Activated B cell treated with CpG ODN at 0.5 μM for 24 hours (primary cell): ENCODE results near the gene IGFBP1. TPM values are rescaled to one million over a fixed set of nuclear protein-coding genes. Genes with fewer than 3 reads are reported as not detected.

Experiments used
- ATAC-seq: fragments of 200-7000 bp; cut with Tn5 transposase; one replicate; pipeline ENCODE4 v1.10.0; 2021; ENCODE audit warnings: low read depth, mild to moderate bottlenecking, moderate library complexity
- CTCF ChIA-PET: fragments of 350-600 bp; sonication (Branson Sonifier 250); formaldehyde crosslinking; loops from one replicate; lab custom pipeline; 2021; ENCODE audit warnings: antibody characterized with exemption; lab: Charles Lee
- POLR2A ChIA-PET: fragments of 350-600 bp; sonication (Branson Sonifier 250); formaldehyde crosslinking; loops from one replicate; lab custom pipeline; 2021; ENCODE audit warnings: antibody characterized with exemption; lab: Charles Lee
- DNase-seq: peaks from one replicate; pipeline ENCODE4 v3.0.0; 2022
- H3K27ac Mint-ChIP-seq: one replicate; pipeline ENCODE4 v1.8.0; 2020; ENCODE audit warnings: mixed read lengths
- H3K27me3 Mint-ChIP-seq: one replicate; pipeline ENCODE4 v1.8.0; 2021; ENCODE audit warnings: mixed read lengths
- H3K36me3 Mint-ChIP-seq: one replicate; pipeline ENCODE4 v1.8.0; 2021; ENCODE audit warnings: low read depth, mixed read lengths
- H3K4me1 Mint-ChIP-seq: one replicate; pipeline ENCODE4 v1.8.0; 2021; ENCODE audit warnings: mixed read lengths
- H3K4me3 Mint-ChIP-seq: one replicate; pipeline ENCODE4 v1.8.0; 2020; ENCODE audit warnings: mild to moderate bottlenecking, mixed read lengths
- H3K9me3 Mint-ChIP-seq: one replicate; pipeline ENCODE4 v1.8.0; 2020; ENCODE audit warnings: mixed read lengths
- CTCF ChIP-seq: fragments of 200-600 bp; IDR thresholded peaks from one replicate; pipeline ENCODE4 v1.8.0; 2022; ENCODE audit warnings: antibody characterized with exemption, mild to moderate bottlenecking
- intact Hi-C: fragments of 100-400 bp; cut with micrococcal nuclease; formaldehyde crosslinking; loops from one replicate; pipeline ENCODE4 v1.15.1; 2024
- total RNA-seq: library from RNA; stranded (reverse); gene quantifications from 2 replicates; pipeline ENCODE4 v1.2.3, GENCODE V29; 2022

Gene IGFBP1
- total RNA-seq, 1 donor from 2014 or later: not detected

GRCh38 chr7:45873035-45873354 is 15.3 kb upstream of the IGFBP1 start, which contains the start of gene CCDC201:
Gene CCDC201, minus strand, starts transcription at chr7:45873082. Its CDS starts 75 bp downstream, at chr7:45873007.
- Mint-ChIP-seq H3K4me1 (no peaks in the 10 kb centered on the region), H3K9me3 (peaks cover 5% of the 10 kb centered on the region), H3K27ac (no peak within 1 kb of the TSS), H3K4me3 (no peak within 1 kb of the TSS), H3K36me3 (no peaks in the 10 kb centered on the region), H3K27me3 (peaks cover 10% of the 10 kb centered on the region)
- DNase-seq (no peak), ATAC-seq (no peak)
- ChIA-PET POLR2A (no interaction called here), CTCF (no interaction called here)
- intact Hi-C loops: no loop called here
- TF ChIP-seq CTCF: no peak

GRCh38 chr7:45873355-45873754 is 14.9 kb upstream of the IGFBP1 start:
- H3K9me3 Mint-ChIP-seq: peaks cover 6% of the 10 kb centered on the region
- no peak for TF ChIP-seq CTCF

GRCh38 chr7:45874408-45875131 is 13.7 kb upstream of the IGFBP1 start:
- Mint-ChIP-seq H3K4me3 (no peak overlapping the region), H3K27me3 (peaks cover 3% of the 10 kb centered on the region), H3K4me1 (no peaks in the 10 kb centered on the region), H3K27ac (no peak overlapping the region), H3K36me3 (no peaks in the 10 kb centered on the region), H3K9me3 (peaks cover 14% of the 10 kb centered on the region)
- ATAC-seq (no peak), DNase-seq (no peak)
- ChIA-PET POLR2A (no interaction called here), CTCF (no interaction called here)
- intact Hi-C loops: no loop called here
- TF ChIP-seq CTCF: no peak

More at GRCh38 chr7:45873355-45873754, 14.9 kb upstream of the IGFBP1 start:
- no peaks in the 10 kb centered on the region for H3K36me3 Mint-ChIP-seq
- ATAC-seq: no peak
- peaks cover 10% of the 10 kb centered on the region for H3K27me3 Mint-ChIP-seq
- no peaks in the 10 kb centered on the region for H3K4me1 Mint-ChIP-seq
- H3K27ac Mint-ChIP-seq: no peak overlapping the region
- CTCF ChIA-PET: no interaction called here
- DNase-seq: no peak
- POLR2A ChIA-PET: no interaction called here
- intact Hi-C loops: no loop called here
- H3K4me3 Mint-ChIP-seq: no peak overlapping the region

GRCh38 chr7:45876519-45876918 is 11.8 kb upstream of the IGFBP1 start:
- intact Hi-C loops: no loop called here
- Mint-ChIP-seq H3K27me3 (no peaks in the 10 kb centered on the region), H3K4me3 (no peak overlapping the region), H3K36me3 (no peaks in the 10 kb centered on the region), H3K4me1 (no peaks in the 10 kb centered on the region), H3K27ac (no peak overlapping the region), H3K9me3 (peaks cover 15% of the 10 kb centered on the region)
- ATAC-seq: no peak
- CTCF ChIA-PET: no interaction called here
- no peak for TF ChIP-seq CTCF
- POLR2A ChIA-PET: no interaction called here
- no peak for DNase-seq

GRCh38 chr7:45878457-45879144 is 9.7 kb upstream of the IGFBP1 start:
- intact Hi-C loops: no loop called here
- no peak for TF ChIP-seq CTCF
- Mint-ChIP-seq H3K36me3 (no peaks in the 10 kb centered on the region), H3K4me1 (no peaks in the 10 kb centered on the region), H3K27ac (no peak overlapping the region), H3K9me3 (peaks cover 15% of the 10 kb centered on the region), H3K27me3 (peaks cover 2% of the 10 kb centered on the region), H3K4me3 (no peak overlapping the region)
- ATAC-seq (no peak), DNase-seq (no peak)
- CTCF ChIA-PET: no interaction called here
- POLR2A ChIA-PET: no interaction called here
